DND-41 (cell line): ENCODE data around the gene ATG13.

Experiments used
- EZH2 ChIP-seq: IDR thresholded peaks from 3 replicates; pipeline ENCODE4 v1.6.1; 2012; ENCODE audit warnings: borderline replicate concordance, low read depth, mild to moderate bottlenecking, moderate library complexity, low read length, inconsistent platforms; ENCODE audit not compliant: severe bottlenecking
- TF ChIP-seq, protein P1 (sequence below): IDR thresholded peaks from 2 replicates; pipeline ENCODE4 v1.5.1; 2012; ENCODE audit warnings: borderline replicate concordance, low read length, moderate library complexity, mild to moderate bottlenecking; ENCODE audit not compliant: poor library complexity, severe bottlenecking; ENCODE audit errors: extremely low read depth

DNA sequence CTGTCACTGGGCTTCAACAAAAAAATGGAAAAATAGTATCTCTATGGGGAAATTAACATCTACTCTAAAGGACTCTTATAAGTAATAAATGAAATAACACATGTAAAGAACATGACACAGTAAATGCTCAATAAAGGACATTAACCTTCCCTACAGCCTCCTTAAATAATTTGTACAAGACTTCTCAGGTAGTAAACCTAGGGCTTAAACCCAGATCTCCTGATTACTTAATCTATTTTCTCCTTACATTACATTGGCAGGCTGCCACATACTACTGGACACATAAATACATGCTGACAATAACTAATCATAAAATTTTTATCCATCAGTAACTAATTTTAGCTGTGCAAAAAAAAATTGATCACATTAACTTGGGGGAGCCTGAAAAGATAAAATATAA is 28.4 kb upstream of the ATG13 start:
- TF ChIP-seq, protein P1, sequence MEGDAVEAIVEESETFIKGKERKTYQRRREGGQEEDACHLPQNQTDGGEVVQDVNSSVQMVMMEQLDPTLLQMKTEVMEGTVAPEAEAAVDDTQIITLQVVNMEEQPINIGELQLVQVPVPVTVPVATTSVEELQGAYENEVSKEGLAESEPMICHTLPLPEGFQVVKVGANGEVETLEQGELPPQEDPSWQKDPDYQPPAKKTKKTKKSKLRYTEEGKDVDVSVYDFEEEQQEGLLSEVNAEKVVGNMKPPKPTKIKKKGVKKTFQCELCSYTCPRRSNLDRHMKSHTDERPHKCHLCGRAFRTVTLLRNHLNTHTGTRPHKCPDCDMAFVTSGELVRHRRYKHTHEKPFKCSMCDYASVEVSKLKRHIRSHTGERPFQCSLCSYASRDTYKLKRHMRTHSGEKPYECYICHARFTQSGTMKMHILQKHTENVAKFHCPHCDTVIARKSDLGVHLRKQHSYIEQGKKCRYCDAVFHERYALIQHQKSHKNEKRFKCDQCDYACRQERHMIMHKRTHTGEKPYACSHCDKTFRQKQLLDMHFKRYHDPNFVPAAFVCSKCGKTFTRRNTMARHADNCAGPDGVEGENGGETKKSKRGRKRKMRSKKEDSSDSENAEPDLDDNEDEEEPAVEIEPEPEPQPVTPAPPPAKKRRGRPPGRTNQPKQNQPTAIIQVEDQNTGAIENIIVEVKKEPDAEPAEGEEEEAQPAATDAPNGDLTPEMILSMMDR, result no peak
- no peak for TF ChIP-seq EZH2
